Measurements from ENCODE around the gene SLC15A4. TPM values are rescaled to one million over a fixed set of nuclear protein-coding genes. Genes with fewer than 3 reads are reported as not detected.

Gene SLC15A4
- total RNA-seq, 1 experiment from 2014 or later = 19.6 TPM

DNA sequence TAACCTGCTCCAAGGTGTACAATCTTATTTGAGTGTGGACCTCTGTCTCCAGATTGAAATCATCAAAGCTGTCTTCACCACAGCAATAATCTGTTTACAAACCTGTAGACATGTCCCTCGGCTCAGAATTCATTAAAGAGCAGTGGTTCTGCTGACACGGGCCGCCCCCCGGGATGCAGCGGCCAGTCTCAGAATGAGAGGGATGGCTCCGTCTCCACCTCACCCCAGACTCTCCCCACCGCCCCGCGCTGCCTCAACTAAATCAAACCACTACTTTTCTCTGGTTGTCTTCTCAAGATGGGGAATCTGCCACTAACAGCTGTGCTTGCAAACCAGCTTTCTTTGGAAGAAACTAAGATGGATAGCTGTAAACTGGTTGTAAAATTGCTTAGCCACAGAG, 56.2 kb downstream of the SLC15A4 start:
- Mint-ChIP-seq H3K9me3 (ENCODE audit: unreplicated experiment) (no peaks in the 10 kb centered on the region), H3K4me1 (ENCODE audit: low read depth, unreplicated experiment) (no peaks in the 10 kb centered on the region)

GRCh38 chr12:128766738-128767501, 56.8 kb downstream of the SLC15A4 start:
- intact Hi-C loops (cut with micrococcal nuclease; ENCODE audit: unreplicated experiment) = no loop called here
- Mint-ChIP-seq H3K4me3 (ENCODE audit: unreplicated experiment) (no peak overlapping the region), H3K27me3 (ENCODE audit: insufficient read depth, unreplicated experiment) (peaks cover 12% of the 10 kb centered on the region), H3K36me3 (ENCODE audit: insufficient read depth, unreplicated experiment) (no peaks in the 10 kb centered on the region), H3K4me1 (ENCODE audit: low read depth, unreplicated experiment) (no peaks in the 10 kb centered on the region), H3K9me3 (ENCODE audit: unreplicated experiment) (no peaks in the 10 kb centered on the region), H3K27ac (ENCODE audit: unreplicated experiment) (no peak overlapping the region)
- H3K4me3 ChIP-seq (ENCODE audit: low read depth, low read length) = no peak overlapping the region
- POLR2A ChIA-PET = no interaction called here
- DNase-seq = no peak
- no peaks in the 10 kb centered on the region for H3K9me3 ChIP-seq
- no peaks in the 10 kb centered on the region for H3K27me3 ChIP-seq (replicated peaks; ENCODE audit: control insufficient read depth, insufficient read depth, low read length)
- BruUV-seq (replicated peaks) = no TSS peak
- H3K4me1 ChIP-seq = no peaks in the 10 kb centered on the region
- no peaks in the 10 kb centered on the region for H3K36me3 ChIP-seq (ENCODE audit: control insufficient read depth, insufficient read depth, low read length)
- TF ChIP-seq, protein P1, sequence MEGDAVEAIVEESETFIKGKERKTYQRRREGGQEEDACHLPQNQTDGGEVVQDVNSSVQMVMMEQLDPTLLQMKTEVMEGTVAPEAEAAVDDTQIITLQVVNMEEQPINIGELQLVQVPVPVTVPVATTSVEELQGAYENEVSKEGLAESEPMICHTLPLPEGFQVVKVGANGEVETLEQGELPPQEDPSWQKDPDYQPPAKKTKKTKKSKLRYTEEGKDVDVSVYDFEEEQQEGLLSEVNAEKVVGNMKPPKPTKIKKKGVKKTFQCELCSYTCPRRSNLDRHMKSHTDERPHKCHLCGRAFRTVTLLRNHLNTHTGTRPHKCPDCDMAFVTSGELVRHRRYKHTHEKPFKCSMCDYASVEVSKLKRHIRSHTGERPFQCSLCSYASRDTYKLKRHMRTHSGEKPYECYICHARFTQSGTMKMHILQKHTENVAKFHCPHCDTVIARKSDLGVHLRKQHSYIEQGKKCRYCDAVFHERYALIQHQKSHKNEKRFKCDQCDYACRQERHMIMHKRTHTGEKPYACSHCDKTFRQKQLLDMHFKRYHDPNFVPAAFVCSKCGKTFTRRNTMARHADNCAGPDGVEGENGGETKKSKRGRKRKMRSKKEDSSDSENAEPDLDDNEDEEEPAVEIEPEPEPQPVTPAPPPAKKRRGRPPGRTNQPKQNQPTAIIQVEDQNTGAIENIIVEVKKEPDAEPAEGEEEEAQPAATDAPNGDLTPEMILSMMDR (IDR thresholded peaks at IDR 0.05; ENCODE audit: insufficient read depth in 1 of 2, low read depth in 1 of 2, low read length in 1 of 2, severe bottlenecking in 1 of 2, unreplicated experiment in 1 of 2) = no peak
- CTCF ChIA-PET = no interaction called here

More for the DNA sequence above, 56.2 kb downstream of the SLC15A4 start:
- ChIA-PET POLR2A (no interaction called here), CTCF (no interaction called here)
- H3K4me3 ChIP-seq (ENCODE audit: low read depth, low read length) = no peak overlapping the region
- no TSS peak for BruUV-seq (replicated peaks)
- Mint-ChIP-seq H3K36me3 (ENCODE audit: insufficient read depth, unreplicated experiment) (no peaks in the 10 kb centered on the region), H3K27ac (ENCODE audit: unreplicated experiment) (no peak overlapping the region), H3K27me3 (ENCODE audit: insufficient read depth, unreplicated experiment) (peaks cover 12% of the 10 kb centered on the region), H3K4me3 (ENCODE audit: unreplicated experiment) (no peak overlapping the region)
- no peaks in the 10 kb centered on the region for H3K9me3 ChIP-seq
- DNase-seq = no peak
- TF ChIP-seq, protein P1 (IDR thresholded peaks at IDR 0.05; ENCODE audit: insufficient read depth in 1 of 2, low read depth in 1 of 2, low read length in 1 of 2, severe bottlenecking in 1 of 2, unreplicated experiment in 1 of 2) = no peak
- H3K27me3 ChIP-seq (replicated peaks; ENCODE audit: control insufficient read depth, insufficient read depth, low read length) = no peaks in the 10 kb centered on the region
- no peaks in the 10 kb centered on the region for H3K36me3 ChIP-seq (ENCODE audit: control insufficient read depth, insufficient read depth, low read length)
- intact Hi-C loops (cut with micrococcal nuclease; ENCODE audit: unreplicated experiment) = no loop called here
- no peaks in the 10 kb centered on the region for H3K4me1 ChIP-seq

- Mint-ChIP-seq H3K9me3 (ENCODE audit: unreplicated experiment) (no peaks in the 10 kb centered on the region), H3K36me3 (ENCODE audit: insufficient read depth, unreplicated experiment) (no peaks in the 10 kb centered on the region), H3K4me1 (ENCODE audit: low read depth, unreplicated experiment) (no peaks in the 10 kb centered on the region), H3K27me3 (ENCODE audit: insufficient read depth, unreplicated experiment) (peaks cover 7% of the 10 kb centered on the region), H3K4me3 (ENCODE audit: unreplicated experiment) (no peak overlapping the region), H3K27ac (ENCODE audit: unreplicated experiment) (no peak overlapping the region)
- ChIA-PET POLR2A (no interaction called here), CTCF (no interaction called here)
- H3K36me3 ChIP-seq (ENCODE audit: control insufficient read depth, insufficient read depth, low read length) = no peaks in the 10 kb centered on the region
- DNase-seq = no peak
- no TSS peak for BruUV-seq (replicated peaks)
- H3K9me3 ChIP-seq = no peaks in the 10 kb centered on the region
- H3K27me3 ChIP-seq (replicated peaks; ENCODE audit: control insufficient read depth, insufficient read depth, low read length) = no peaks in the 10 kb centered on the region
- no peak overlapping the region for H3K4me3 ChIP-seq (ENCODE audit: low read depth, low read length)
- no peaks in the 10 kb centered on the region for H3K4me1 ChIP-seq
- intact Hi-C loops (cut with micrococcal nuclease; ENCODE audit: unreplicated experiment) = no loop called here
- TF ChIP-seq, protein P1 (IDR thresholded peaks at IDR 0.05; ENCODE audit: insufficient read depth in 1 of 2, low read depth in 1 of 2, low read length in 1 of 2, severe bottlenecking in 1 of 2, unreplicated experiment in 1 of 2) = no peak
Measured at GRCh38 chr12:128763395-128763794, 60.4 kb downstream of the SLC15A4 start.

Measured in Caco-2 (cell line).